Osteoblast (primary cell): ENCODE results near the gene IER3. TPM values are rescaled to one million over a fixed set of nuclear protein-coding genes. Genes with fewer than 3 reads are reported as not detected.

Experiments
- DNase-seq: peaks from one replicate; pipeline ENCODE4 v3.0.0; 2011; ENCODE audit warnings: low spot score, mixed read lengths; ENCODE audit not compliant: insufficient read length; ENCODE audit errors: missing footprints
- H2AFZ ChIP-seq: 2 replicates; pipeline ENCODE4 v1.6.0; 2011; ENCODE audit warnings: mild to moderate bottlenecking, low read length
- H3K27ac ChIP-seq: 2 replicates; pipeline ENCODE4 v1.5.1; 2011; ENCODE audit warnings: mild to moderate bottlenecking, low read depth, low read length, moderate library complexity
- H3K27me3 ChIP-seq: 2 replicates; pipeline ENCODE4 v1.6.0; 2012; ENCODE audit warnings: mild to moderate bottlenecking, control low read depth, inconsistent platforms, low read length, moderate library complexity; ENCODE audit not compliant: insufficient read depth
- H3K36me3 ChIP-seq: 2 replicates; pipeline ENCODE4 v1.5.1; 2011; ENCODE audit warnings: mild to moderate bottlenecking, low read length, control low read depth, moderate library complexity; ENCODE audit not compliant: insufficient read depth
- H3K4me1 ChIP-seq: 2 replicates; pipeline ENCODE4 v1.5.1; 2011; ENCODE audit warnings: mild to moderate bottlenecking, low read length, control low read depth, moderate library complexity; ENCODE audit not compliant: insufficient read depth
- H3K4me2 ChIP-seq: 2 replicates; pipeline ENCODE4 v1.6.0; 2011; ENCODE audit warnings: mild to moderate bottlenecking, low read length; ENCODE audit not compliant: insufficient read depth
- H3K4me3 ChIP-seq: fragments of 200-600 bp; sonication (generic); 3 replicates; pipeline ENCODE4 v1.5.1; 2012; ENCODE audit warnings: mild to moderate bottlenecking, low read length, inconsistent platforms; ENCODE audit not compliant: insufficient read depth
- H3K79me2 ChIP-seq: 2 replicates; pipeline ENCODE4 v1.6.0; 2012; ENCODE audit warnings: mild to moderate bottlenecking, low read length, control low read depth, inconsistent platforms; ENCODE audit not compliant: insufficient read depth
- H3K9me3 ChIP-seq: 2 replicates; pipeline ENCODE4 v1.5.1; 2011; ENCODE audit warnings: low read depth, low read length, control low read depth
- H4K20me1 ChIP-seq: 2 replicates; pipeline ENCODE4 v1.6.0; 2012; ENCODE audit warnings: mild to moderate bottlenecking, low read length, control low read depth; ENCODE audit not compliant: insufficient read depth
- total RNA-seq: library from RNA; depleted of rRNA; stranded (reverse); fragments of >200 nt; gene quantifications from 2 replicates; pipeline ENCODE4 v1.2.3, GENCODE V29; 2012
- TF ChIP-seq, protein P1 (sequence below): IDR thresholded peaks from 2 replicates; pipeline ENCODE4 v1.5.1; 2011; ENCODE audit warnings: mild to moderate bottlenecking, low read depth, low read length, moderate library complexity; ENCODE audit errors: extremely low read depth

IER3 gene
- total RNA-seq, 1 donor: 54.6 TPM

DNA sequence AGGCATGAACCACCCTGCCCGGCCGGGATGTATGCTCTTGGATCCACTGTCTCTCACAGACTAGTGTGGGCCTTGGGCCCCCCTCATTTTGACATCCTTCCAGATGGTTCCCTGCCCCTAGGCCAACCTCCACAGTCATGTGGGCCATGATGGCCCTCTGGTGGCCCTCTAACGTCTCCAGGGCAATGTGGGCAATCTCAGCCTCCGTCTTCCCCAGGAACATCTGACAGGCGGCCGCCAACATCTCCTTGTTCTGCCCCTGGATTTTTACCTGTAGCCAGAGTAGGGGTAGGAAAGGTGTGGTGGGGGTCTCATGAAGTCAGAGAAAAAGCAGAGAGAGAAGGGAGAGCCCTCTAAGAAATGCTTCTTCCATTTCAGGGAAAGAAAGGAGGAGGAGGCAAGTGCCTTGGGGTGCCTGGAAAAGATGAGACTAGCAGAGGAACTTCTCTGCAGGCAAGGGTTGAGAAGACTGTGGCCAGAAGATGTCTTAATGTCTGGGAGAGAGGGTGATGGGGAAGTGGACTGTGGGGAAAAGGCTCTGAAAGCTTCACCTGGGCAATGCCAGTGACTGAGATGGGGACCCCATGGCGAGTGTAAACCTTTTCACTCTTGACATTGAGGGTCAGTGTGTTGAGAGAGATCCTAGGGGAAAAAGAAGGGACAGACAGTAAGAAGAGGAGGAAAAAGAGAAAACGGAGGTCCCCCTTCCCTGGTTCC, 3.1 kb downstream of the IER3 start:
- Histone ChIP-seq H3K36me3 (peaks cover 48% of the 10 kb centered on the region), H3K79me2 (peaks cover 61% of the 10 kb centered on the region)

DNA sequence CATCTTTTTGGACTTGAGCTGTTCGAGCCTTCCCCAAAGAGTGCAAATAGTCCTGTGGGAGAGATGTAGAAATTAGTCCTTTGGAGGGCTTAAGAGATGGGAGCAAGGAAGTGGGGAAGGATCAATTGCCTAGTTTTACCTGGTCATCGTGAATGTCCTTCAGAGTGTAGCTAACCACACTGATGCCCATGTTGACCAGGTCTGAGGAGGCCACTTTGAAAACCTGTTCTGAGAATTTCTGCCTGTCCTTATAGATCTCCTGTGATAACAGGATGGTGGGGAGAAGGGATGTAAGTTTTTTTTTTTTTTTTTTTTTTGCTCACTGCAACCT, 3.8 kb downstream of the IER3 start:
- Histone ChIP-seq H2AFZ (no peak overlapping the region), H3K79me2 (peaks cover 61% of the 10 kb centered on the region), H3K36me3 (peaks cover 55% of the 10 kb centered on the region), H3K27me3 (no peaks in the 10 kb centered on the region), H4K20me1 (peaks cover 11% of the 10 kb centered on the region), H3K27ac (peak overlapping the region; percentile 29), H3K4me3 (no peak overlapping the region), H3K4me2 (no peak overlapping the region), H3K9me3 (no peaks in the 10 kb centered on the region), H3K4me1 (peaks cover 18% of the 10 kb centered on the region)
- TF ChIP-seq, protein P1, sequence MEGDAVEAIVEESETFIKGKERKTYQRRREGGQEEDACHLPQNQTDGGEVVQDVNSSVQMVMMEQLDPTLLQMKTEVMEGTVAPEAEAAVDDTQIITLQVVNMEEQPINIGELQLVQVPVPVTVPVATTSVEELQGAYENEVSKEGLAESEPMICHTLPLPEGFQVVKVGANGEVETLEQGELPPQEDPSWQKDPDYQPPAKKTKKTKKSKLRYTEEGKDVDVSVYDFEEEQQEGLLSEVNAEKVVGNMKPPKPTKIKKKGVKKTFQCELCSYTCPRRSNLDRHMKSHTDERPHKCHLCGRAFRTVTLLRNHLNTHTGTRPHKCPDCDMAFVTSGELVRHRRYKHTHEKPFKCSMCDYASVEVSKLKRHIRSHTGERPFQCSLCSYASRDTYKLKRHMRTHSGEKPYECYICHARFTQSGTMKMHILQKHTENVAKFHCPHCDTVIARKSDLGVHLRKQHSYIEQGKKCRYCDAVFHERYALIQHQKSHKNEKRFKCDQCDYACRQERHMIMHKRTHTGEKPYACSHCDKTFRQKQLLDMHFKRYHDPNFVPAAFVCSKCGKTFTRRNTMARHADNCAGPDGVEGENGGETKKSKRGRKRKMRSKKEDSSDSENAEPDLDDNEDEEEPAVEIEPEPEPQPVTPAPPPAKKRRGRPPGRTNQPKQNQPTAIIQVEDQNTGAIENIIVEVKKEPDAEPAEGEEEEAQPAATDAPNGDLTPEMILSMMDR: no peak
- DNase-seq: no peak

More for the DNA sequence above, 3.1 kb downstream of the IER3 start:
- TF ChIP-seq, protein P1: no peak
- Histone ChIP-seq H4K20me1 (peaks cover 11% of the 10 kb centered on the region), H3K27me3 (no peaks in the 10 kb centered on the region), H3K9me3 (no peaks in the 10 kb centered on the region), H3K4me2 (peak overlapping the region; percentile 82), H3K4me3 (peak overlapping the region; percentile 89), H3K4me1 (peaks cover 18% of the 10 kb centered on the region), H3K27ac (peak overlapping the region; percentile 97), H2AFZ (no peak overlapping the region)
- DNase-seq: no peak

DNA sequence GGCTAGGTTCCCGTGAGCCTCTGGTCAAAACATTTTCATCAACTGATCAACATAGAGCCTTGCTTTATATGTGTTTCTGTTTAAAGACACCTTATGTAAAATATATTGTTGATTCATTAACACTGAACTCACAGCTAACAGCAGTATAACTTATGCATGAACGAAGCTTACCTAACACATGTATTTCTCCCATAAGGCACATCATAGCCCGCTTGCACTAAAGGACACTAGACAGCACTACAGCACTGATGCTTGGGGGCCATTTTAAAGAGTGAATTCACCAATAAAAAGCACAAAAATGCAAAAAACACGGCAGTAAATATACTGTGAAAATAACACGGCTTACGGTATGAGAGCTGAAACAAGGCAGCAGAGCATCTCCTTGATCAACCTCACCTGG, 5.8 kb downstream of the IER3 start:
- Histone ChIP-seq H3K4me2 (no peak overlapping the region), H3K36me3 (peaks cover 69% of the 10 kb centered on the region), H3K9me3 (no peaks in the 10 kb centered on the region), H3K27me3 (no peaks in the 10 kb centered on the region), H3K4me1 (peaks cover 18% of the 10 kb centered on the region), H3K79me2 (peaks cover 57% of the 10 kb centered on the region), H4K20me1 (peaks cover 6% of the 10 kb centered on the region), H3K27ac (no peak overlapping the region), H3K4me3 (no peak overlapping the region), H2AFZ (no peak overlapping the region)
- TF ChIP-seq, protein P1: no peak
- DNase-seq: no peak

DNA sequence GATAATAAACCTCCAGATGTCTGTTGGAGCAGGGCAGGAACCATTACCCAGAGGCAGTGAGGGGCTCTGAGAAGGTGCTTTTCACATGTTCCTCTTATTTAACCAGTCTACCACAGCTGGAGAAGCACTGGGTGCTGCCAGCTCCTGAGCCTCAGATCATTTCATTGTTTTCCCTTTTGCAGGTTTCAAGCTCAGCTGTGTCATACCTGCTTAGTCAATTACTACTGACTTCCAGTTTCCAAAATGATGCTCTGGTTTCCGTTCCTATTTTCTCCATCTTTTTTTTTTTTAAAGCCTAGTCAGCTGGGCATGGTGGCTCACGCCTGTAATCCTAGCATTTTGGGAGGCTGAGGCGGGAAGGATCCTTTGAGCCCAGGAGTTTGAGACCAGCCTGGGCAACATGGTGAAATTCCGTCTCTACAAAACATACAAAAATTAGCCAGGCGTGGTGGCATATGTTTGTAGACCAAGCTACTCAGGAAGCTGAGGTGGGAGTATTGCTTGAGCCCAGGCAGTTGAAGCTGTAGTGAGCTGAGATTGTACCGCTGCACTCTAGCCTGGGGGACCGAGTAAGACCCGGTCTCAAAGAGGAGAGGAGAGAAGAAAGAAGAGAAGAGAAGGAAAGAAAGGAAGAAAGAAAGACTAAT, 8.6 kb downstream of the IER3 start:
- Histone ChIP-seq H3K4me1 (peaks cover 10% of the 10 kb centered on the region), H3K36me3 (peaks cover 83% of the 10 kb centered on the region), H3K27me3 (no peaks in the 10 kb centered on the region), H3K4me2 (no peak overlapping the region), H3K27ac (no peak overlapping the region), H3K9me3 (no peaks in the 10 kb centered on the region), H2AFZ (no peak overlapping the region), H4K20me1 (peaks cover 3% of the 10 kb centered on the region), H3K4me3 (no peak overlapping the region), H3K79me2 (peaks cover 43% of the 10 kb centered on the region)
- TF ChIP-seq, protein P1: no peak
- DNase-seq: no peak
